ENCODE results near the gene LIPI. TPM values are rescaled to one million over a fixed set of nuclear protein-coding genes. Genes with fewer than 3 reads are reported as not detected.
"Not testable (repeated sequence)": the region's sequence is repeated elsewhere in the genome, so short reads cannot be mapped to it uniquely, and the experiment has no call there.

The LIPI gene
- polyA plus RNA-seq, 6 donors from 2014 or later: not detected

GRCh38 chr21:14215971-14216641, 5.4 kb upstream of the LIPI start, which contains the start of gene RBM11:
Gene RBM11 (plus strand): TSS chr21:14216157. CDS start chr21:14216187, 30 bp downstream.
- peak within 1 kb of the TSS in 5 of 6 donors; percentile 47 to 90 (median 82) for H3K27ac Mint-ChIP-seq

GRCh38 chr21:14213164-14213563, 2.4 kb upstream of the LIPI start:
- H3K27me3 Mint-ChIP-seq: peaks cover 11 to 17% (median 15%) of the 10 kb centered on the region in 3 donors
- DNase-seq (no peak), ATAC-seq (ENCODE audit: low read depth in 2 of 2) (no peak)
- peaks cover 0 to 10% (median 0%) of the 10 kb centered on the region in 3 donors for H3K4me1 Mint-ChIP-seq
- H3K9me3 Mint-ChIP-seq: peaks cover 0 to 2% (median 0%) of the 10 kb centered on the region in 7 donors
- H3K36me3 Mint-ChIP-seq: no peaks in the 10 kb centered on the region
- H3K27ac Mint-ChIP-seq: no peak overlapping the region
- H3K4me3 Mint-ChIP-seq: peak overlapping the region in 1 of 8 donors; percentile 47

More at GRCh38 chr21:14215971-14216641, 5.4 kb upstream of the LIPI start, which contains the start of gene RBM11:
- ATAC-seq (ENCODE audit: low read depth in 2 of 2) (peak; percentile 94), DNase-seq (peak; percentile 78)
- H3K4me3 Mint-ChIP-seq: peak within 1 kb of the TSS; percentile 82 to 94 (median 91)
- peaks cover 6 to 17% (median 12%) of the 10 kb centered on the region in 3 donors for H3K27me3 Mint-ChIP-seq
- peaks cover 0 to 3% (median 0%) of the 10 kb centered on the region in 7 donors for H3K9me3 Mint-ChIP-seq
- peaks cover 0 to 10% (median 0%) of the 10 kb centered on the region in 3 donors for H3K4me1 Mint-ChIP-seq
- no peaks in the 10 kb centered on the region for H3K36me3 Mint-ChIP-seq

GRCh38 chr21:14206222-14206621, 4.5 kb downstream of the LIPI start:
- H3K27me3 Mint-ChIP-seq: peaks cover 0 to 6% (median 5%) of the 10 kb centered on the region in 3 donors

GRCh38 chr21:14166463-14167223, 44.1 kb downstream of the LIPI start:
- not testable (repeated sequence) for H3K27me3 Mint-ChIP-seq; H3K9me3 Mint-ChIP-seq; H3K36me3 Mint-ChIP-seq; DNase-seq; H3K4me3 Mint-ChIP-seq; ATAC-seq (ENCODE audit: low read depth in 2 of 2); H3K4me1 Mint-ChIP-seq; H3K27ac Mint-ChIP-seq

More at GRCh38 chr21:14206222-14206621, 4.5 kb downstream of the LIPI start:
- no peak for ATAC-seq (ENCODE audit: low read depth in 2 of 2)
- no peak for DNase-seq
- Mint-ChIP-seq H3K9me3 (peaks cover 0 to 5% (median under 1%) of the 10 kb centered on the region in 7 donors), H3K27ac (no peak overlapping the region), H3K36me3 (peaks cover 0 to under 1% of the 10 kb centered on the region in 2 donors), H3K4me3 (no peak overlapping the region), H3K4me1 (no peaks in the 10 kb centered on the region)

GRCh38 chr21:14143999-14144398, 66.8 kb downstream of the LIPI start:
- DNase-seq (no peak), ATAC-seq (ENCODE audit: low read depth in 2 of 2) (no peak)
- H3K36me3 Mint-ChIP-seq: no peaks in the 10 kb centered on the region
- no peaks in the 10 kb centered on the region for H3K4me1 Mint-ChIP-seq
- peaks cover 0 to 6% (median 1%) of the 10 kb centered on the region in 3 donors for H3K27me3 Mint-ChIP-seq
- no peak overlapping the region for H3K4me3 Mint-ChIP-seq
- H3K9me3 Mint-ChIP-seq: peaks cover 0 to 2% (median 0%) of the 10 kb centered on the region in 7 donors
- no peak overlapping the region for H3K27ac Mint-ChIP-seq

GRCh38 chr21:14124266-14124665, 86.5 kb downstream of the LIPI start:
- ATAC-seq (ENCODE audit: low read depth in 2 of 2): no peak
- H3K27me3 Mint-ChIP-seq: peaks cover 0 to 5% (median 0%) of the 10 kb centered on the region in 3 donors
- H3K4me1 Mint-ChIP-seq: peaks cover 25 to 50% (median 43%) of the 10 kb centered on the region in 3 donors
- peak overlapping the region in 5 of 8 donors; percentile 1 to 41 (median 32) for H3K4me3 Mint-ChIP-seq
- no peak for DNase-seq
- peaks cover 4 to 17% (median 14%) of the 10 kb centered on the region in 7 donors for H3K9me3 Mint-ChIP-seq
- peak overlapping the region in 3 of 6 donors; percentile 17 to 39 (median 28) for H3K27ac Mint-ChIP-seq
- H3K36me3 Mint-ChIP-seq: peaks cover 6 to 9% of the 10 kb centered on the region in 2 donors

- peak; percentile 39 for DNase-seq
Measured at GRCh38 chr21:14121719-14122118, 89.0 kb downstream of the LIPI start.

GRCh38 chr21:14120091-14120734, 90.5 kb downstream of the LIPI start:
- Mint-ChIP-seq H3K4me3 (peak overlapping the region in 7 of 8 donors; percentile 1 to 81 (median 36)), H3K36me3 (peaks cover 6 to 9% of the 10 kb centered on the region in 2 donors), H3K27ac (peak overlapping the region in 5 of 6 donors; percentile 24 to 97 (median 73)), H3K27me3 (no peaks in the 10 kb centered on the region), H3K4me1 (peaks cover 36 to 74% (median 65%) of the 10 kb centered on the region in 3 donors), H3K9me3 (peaks cover 9 to 17% (median 14%) of the 10 kb centered on the region in 7 donors)
- DNase-seq (no peak), ATAC-seq (ENCODE audit: low read depth in 2 of 2) (no peak)

More at GRCh38 chr21:14121719-14122118, 89.0 kb downstream of the LIPI start:
- H3K4me3 Mint-ChIP-seq: peak overlapping the region in 7 of 8 donors; percentile 52 to 77 (median 61)
- no peaks in the 10 kb centered on the region for H3K27me3 Mint-ChIP-seq
- H3K4me1 Mint-ChIP-seq: peaks cover 25 to 59% (median 52%) of the 10 kb centered on the region in 3 donors
- peak overlapping the region; percentile 18 to 94 (median 78) for H3K27ac Mint-ChIP-seq
- peaks cover 9 to 17% (median 14%) of the 10 kb centered on the region in 7 donors for H3K9me3 Mint-ChIP-seq
- peaks cover 6 to 9% of the 10 kb centered on the region in 2 donors for H3K36me3 Mint-ChIP-seq
- ATAC-seq (ENCODE audit: low read depth in 2 of 2): peak; percentile 93 to 96

GRCh38 chr21:14119038-14119437, 91.7 kb downstream of the LIPI start:
- Mint-ChIP-seq H3K4me3 (peak overlapping the region in 1 of 8 donors; percentile 39), H3K27ac (peak overlapping the region in 1 of 6 donors; percentile 48), H3K4me1 (peaks cover 33 to 67% (median 64%) of the 10 kb centered on the region in 3 donors), H3K9me3 (peaks cover 7 to 14% (median 8%) of the 10 kb centered on the region in 7 donors), H3K36me3 (peaks cover 5 to 6% of the 10 kb centered on the region in 2 donors), H3K27me3 (no peaks in the 10 kb centered on the region)
- ATAC-seq (ENCODE audit: low read depth in 2 of 2) (no peak), DNase-seq (no peak)

GRCh38 chr21:14116080-14116481, 94.7 kb downstream of the LIPI start:
- Mint-ChIP-seq H3K4me1 (peaks cover 17 to 40% (median 38%) of the 10 kb centered on the region in 3 donors), H3K36me3 (no peaks in the 10 kb centered on the region), H3K27ac (peak overlapping the region; percentile 76 to 96 (median 91)), H3K4me3 (peak overlapping the region; percentile 42 to 76 (median 56)), H3K9me3 (peaks cover 0 to 5% (median 3%) of the 10 kb centered on the region in 7 donors), H3K27me3 (no peaks in the 10 kb centered on the region)
- ATAC-seq (ENCODE audit: low read depth in 2 of 2) (peak; percentile 88 to 90), DNase-seq (peak; percentile 54)

GRCh38 chr21:14115646-14116045, 95.1 kb downstream of the LIPI start:
- Mint-ChIP-seq H3K4me1 (peaks cover 17 to 37% (median 36%) of the 10 kb centered on the region in 3 donors), H3K27me3 (no peaks in the 10 kb centered on the region), H3K36me3 (no peaks in the 10 kb centered on the region), H3K4me3 (peak overlapping the region; percentile 42 to 76 (median 56)), H3K27ac (peak overlapping the region; percentile 76 to 94 (median 88)), H3K9me3 (peaks cover 0 to 5% (median 3%) of the 10 kb centered on the region in 7 donors)
- ATAC-seq (ENCODE audit: low read depth in 2 of 2) (no peak), DNase-seq (no peak)

GRCh38 chr21:14114251-14114650, 96.5 kb downstream of the LIPI start:
- peaks cover 12 to 29% (median 25%) of the 10 kb centered on the region in 3 donors for H3K4me1 Mint-ChIP-seq
- H3K27ac Mint-ChIP-seq: peak overlapping the region in 1 of 6 donors; percentile 31
- H3K36me3 Mint-ChIP-seq: no peaks in the 10 kb centered on the region
- no peak overlapping the region for H3K4me3 Mint-ChIP-seq
- DNase-seq: no peak
- ATAC-seq (ENCODE audit: low read depth in 2 of 2): no peak
- no peaks in the 10 kb centered on the region for H3K27me3 Mint-ChIP-seq
- H3K9me3 Mint-ChIP-seq: peaks cover 0 to 5% (median 2%) of the 10 kb centered on the region in 7 donors
